Loucy (cell line): ENCODE data around the gene SHANK3.

Source experiments
- CTCF ChIP-seq: fragments of 200-600 bp; sonication (generic); conservative IDR thresholded peaks from 2 replicates; pipeline ENCODE4 v1.5.1; 2014; ENCODE audit warnings: mild to moderate bottlenecking, antibody characterized with exemption, low read length
- EZH2phosphoT487 ChIP-seq: fragments of 200-600 bp; IDR thresholded peaks from 2 replicates; pipeline ENCODE4 v1.6.1; 2018; ENCODE audit warnings: antibody characterized with exemption, mild to moderate bottlenecking, moderate library complexity, borderline replicate concordance

DNA sequence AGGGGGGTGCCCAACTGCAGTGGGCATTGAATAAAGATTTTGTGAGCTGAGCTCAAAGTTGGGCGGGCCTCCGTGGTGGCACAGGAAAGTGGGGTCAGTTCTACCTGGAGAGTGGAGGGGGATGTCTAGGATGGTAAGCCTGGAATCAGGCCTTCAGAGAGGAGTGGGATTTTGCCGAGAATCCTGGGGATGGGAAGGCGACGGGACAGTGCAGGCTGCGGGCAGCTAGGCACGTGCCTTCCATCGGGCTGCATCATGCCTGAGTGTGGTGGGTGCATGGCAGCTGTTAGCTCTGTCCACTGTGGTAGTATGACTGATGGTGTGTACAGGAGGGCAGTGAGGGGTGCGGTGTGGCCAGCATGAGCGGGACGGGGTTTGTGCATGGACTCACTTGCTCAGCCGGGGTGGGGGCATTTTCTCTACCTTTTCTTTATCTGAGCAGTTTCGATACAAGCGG lies 3.6 kb downstream of the SHANK3 start:
- TF ChIP-seq CTCF (no peak), EZH2phosphoT487 (no peak)
